ENCODE results near the gene SLC35D3. TPM values are rescaled to one million over a fixed set of nuclear protein-coding genes. Genes with fewer than 3 reads are reported as not detected.
"Not testable (repeated sequence)": the region's sequence is repeated elsewhere in the genome, so short reads cannot be mapped to it uniquely, and the experiment has no call there.

The SLC35D3 gene
- total RNA-seq, 4 donors from 2014 or later: 0.10 TPM; not detected in 3

DNA sequence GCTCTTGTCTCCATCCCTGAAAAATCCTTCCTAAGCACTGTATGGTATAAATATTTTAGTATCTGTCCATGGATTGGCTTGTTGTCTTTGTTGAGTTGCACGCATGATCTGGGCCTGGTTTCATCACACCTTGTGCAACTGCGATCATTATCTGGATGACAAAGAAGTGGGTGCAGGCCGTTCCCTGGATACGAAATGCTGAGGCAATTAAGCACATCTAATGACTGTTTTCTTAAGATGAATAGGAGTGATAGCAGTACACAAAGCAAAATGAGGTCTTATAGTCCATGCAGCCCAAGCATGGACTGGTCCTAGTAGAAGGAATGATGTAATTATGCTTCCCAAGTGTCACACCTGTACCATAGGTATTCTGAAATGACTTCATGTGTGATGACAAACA lies 47.8 kb downstream of the SLC35D3 start:
- DNase-seq (ENCODE audit: low spot score in 2 of 2): peak in 1 of 2 donors; percentile 51
- WGBS, 2 donors: 57 to 81% methylated on average over 4 of the region's 4 CpGs
- no peak overlapping the region for H3K4me3 ChIP-seq (ENCODE audit: low read depth, poor library complexity, severe bottlenecking)
- intact Hi-C loops (cut with DNase I; ENCODE audit: low total_unique reads): no loop called here
- TF ChIP-seq, protein P1, sequence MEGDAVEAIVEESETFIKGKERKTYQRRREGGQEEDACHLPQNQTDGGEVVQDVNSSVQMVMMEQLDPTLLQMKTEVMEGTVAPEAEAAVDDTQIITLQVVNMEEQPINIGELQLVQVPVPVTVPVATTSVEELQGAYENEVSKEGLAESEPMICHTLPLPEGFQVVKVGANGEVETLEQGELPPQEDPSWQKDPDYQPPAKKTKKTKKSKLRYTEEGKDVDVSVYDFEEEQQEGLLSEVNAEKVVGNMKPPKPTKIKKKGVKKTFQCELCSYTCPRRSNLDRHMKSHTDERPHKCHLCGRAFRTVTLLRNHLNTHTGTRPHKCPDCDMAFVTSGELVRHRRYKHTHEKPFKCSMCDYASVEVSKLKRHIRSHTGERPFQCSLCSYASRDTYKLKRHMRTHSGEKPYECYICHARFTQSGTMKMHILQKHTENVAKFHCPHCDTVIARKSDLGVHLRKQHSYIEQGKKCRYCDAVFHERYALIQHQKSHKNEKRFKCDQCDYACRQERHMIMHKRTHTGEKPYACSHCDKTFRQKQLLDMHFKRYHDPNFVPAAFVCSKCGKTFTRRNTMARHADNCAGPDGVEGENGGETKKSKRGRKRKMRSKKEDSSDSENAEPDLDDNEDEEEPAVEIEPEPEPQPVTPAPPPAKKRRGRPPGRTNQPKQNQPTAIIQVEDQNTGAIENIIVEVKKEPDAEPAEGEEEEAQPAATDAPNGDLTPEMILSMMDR (IDR thresholded peaks at IDR 0.05): no peak
- TF ChIP-seq POLR2A (IDR thresholded peaks at IDR 0.05): no peak

DNA sequence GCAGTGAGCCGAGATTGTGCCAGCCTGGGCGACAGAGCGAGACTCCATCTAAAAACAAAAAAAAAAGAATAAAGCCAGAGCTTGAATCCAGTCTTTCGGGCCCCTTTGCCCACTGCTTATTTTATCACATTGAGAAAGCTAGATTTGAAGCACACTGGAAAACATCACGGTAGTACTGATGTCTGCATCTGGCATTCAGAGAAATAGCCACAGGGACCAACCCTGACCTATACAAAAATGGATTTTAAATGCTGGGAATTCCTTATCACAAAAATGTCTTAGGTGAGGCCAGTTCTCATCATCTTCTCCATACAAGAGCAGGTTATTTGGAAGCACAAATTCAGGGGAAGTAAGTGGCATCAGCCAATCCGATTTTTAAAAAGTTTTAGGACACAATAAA lies 49.5 kb downstream of the SLC35D3 start:
- 91 to 96% methylated on average over 6 of the region's 6 CpGs for WGBS, 2 donors
- DNase-seq (ENCODE audit: low spot score in 2 of 2): no peak
- intact Hi-C loops (cut with DNase I; ENCODE audit: low total_unique reads): no loop called here
- H3K4me3 ChIP-seq (ENCODE audit: low read depth, poor library complexity, severe bottlenecking): no peak overlapping the region
- TF ChIP-seq, protein P1 (IDR thresholded peaks at IDR 0.05): no peak
- no peak for TF ChIP-seq POLR2A (IDR thresholded peaks at IDR 0.05)

DNA sequence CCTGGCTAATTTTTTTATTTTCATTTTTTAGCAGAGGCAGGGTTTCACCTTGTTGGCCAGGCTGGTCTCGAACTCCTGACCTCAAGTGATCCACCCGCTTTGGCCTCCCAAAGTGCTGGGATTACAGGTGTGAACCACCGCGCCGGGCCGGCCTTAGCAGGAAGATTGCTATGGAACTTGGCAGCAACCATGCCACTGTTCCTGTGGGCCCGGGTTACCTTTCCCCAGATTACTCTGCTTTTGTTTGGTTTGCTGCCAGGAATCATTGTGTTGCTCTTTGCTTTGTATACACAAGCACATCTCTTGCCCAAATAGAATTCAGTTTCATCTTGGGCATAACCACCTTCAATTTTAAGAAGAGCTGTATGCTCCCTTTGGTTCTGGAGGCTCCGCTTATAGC lies 51.7 kb downstream of the SLC35D3 start:
- intact Hi-C loops (cut with DNase I; ENCODE audit: low total_unique reads); DNase-seq (ENCODE audit: low spot score in 2 of 2); H3K4me3 ChIP-seq (ENCODE audit: low read depth, poor library complexity, severe bottlenecking): not testable (repeated sequence)
- WGBS, 2 donors: 80 to 87% methylated on average over 8 of the region's 8 CpGs

Other genes starting within 250 kb of the SLC35D3 start
- 10 to 100 TPM; 18.9 to 35.2 (median 27.0) TPM for gene MAP3K5, start 129.8 kb upstream of the SLC35D3 start, total RNA-seq
- gene PEX7, start 99.7 kb upstream of the SLC35D3 start, total RNA-seq: 10 to 100 TPM; 15.2 to 21.5 (median 21.2) TPM
- gene IL20RA, start 122.7 kb downstream of the SLC35D3 start, total RNA-seq: 100 to 1,000 TPM in 3 of 4 donors, 10 to 100 TPM in 1; 70.4 to 199 (median 146) TPM